Calu3 (cell line): ENCODE results near the gene ZNF407. TPM values are rescaled to one million over a fixed set of nuclear protein-coding genes. Genes with fewer than 3 reads are reported as not detected.

Source experiments
- BruUV-seq: library from RNA; stranded (reverse); fragments of 400-500 nt; replicated peaks from 2 replicates; lab custom pipeline; 2021; lab: Mats Ljungman, UMichigan
- CTCF ChIA-PET: fragments of 300-600 bp; sonication (Branson Sonifier 250); formaldehyde crosslinking; loops from one replicate; lab custom pipeline; 2022; ENCODE audit warnings: antibody characterized with exemption; lab: Charles Lee
- DNase-seq: peaks from one replicate; pipeline ENCODE4 v3.0.0; 2022
- H3K27ac Mint-ChIP-seq: one replicate; pipeline ENCODE4 v1.8.0; 2022; ENCODE audit warnings: mixed read lengths; ENCODE audit not compliant: unreplicated experiment
- H3K27me3 Mint-ChIP-seq: one replicate; pipeline ENCODE4 v1.8.0; 2022; ENCODE audit warnings: mixed read lengths; ENCODE audit not compliant: unreplicated experiment
- H3K36me3 Mint-ChIP-seq: one replicate; pipeline ENCODE4 v1.8.0; 2022; ENCODE audit warnings: mild to moderate bottlenecking, moderate library complexity, mixed read lengths; ENCODE audit not compliant: insufficient read depth, unreplicated experiment
- H3K4me1 Mint-ChIP-seq: one replicate; pipeline ENCODE4 v1.8.0; 2022; ENCODE audit warnings: mild to moderate bottlenecking, low read depth, mixed read lengths; ENCODE audit not compliant: unreplicated experiment
- H3K4me3 Mint-ChIP-seq: one replicate; pipeline ENCODE4 v1.8.0; 2022; ENCODE audit warnings: mild to moderate bottlenecking, low read depth, moderate library complexity, mixed read lengths; ENCODE audit not compliant: unreplicated experiment
- H3K9me3 Mint-ChIP-seq: one replicate; pipeline ENCODE4 v1.8.0; 2022; ENCODE audit warnings: low read depth, mixed read lengths; ENCODE audit not compliant: unreplicated experiment
- CTCF ChIP-seq: fragments of 200-600 bp; IDR thresholded peaks from one replicate; pipeline ENCODE4 v1.8.0; 2022; ENCODE audit warnings: antibody characterized with exemption; ENCODE audit not compliant: unreplicated experiment
- intact Hi-C: fragments of 100-400 bp; cut with micrococcal nuclease; formaldehyde crosslinking; loops from one replicate; pipeline ENCODE4 v1.10.0; 2022; ENCODE audit not compliant: unreplicated experiment
- total RNA-seq: library from RNA; stranded (reverse); gene quantifications from 2 replicates; pipeline ENCODE4 v1.2.3, GENCODE V29; 2022

Gene ZNF407
- total RNA-seq, 1 experiment from 2014 or later: 17.4 TPM

GRCh38 chr18:75029481-75029880, 431.8 kb downstream of the ZNF407 start:
- TF ChIP-seq CTCF: no peak
- Mint-ChIP-seq H3K36me3 (no peaks in the 10 kb centered on the region), H3K4me3 (no peak overlapping the region), H3K9me3 (no peaks in the 10 kb centered on the region), H3K27ac (no peak overlapping the region), H3K4me1 (no peaks in the 10 kb centered on the region), H3K27me3 (no peaks in the 10 kb centered on the region)
- intact Hi-C loops: no loop called here
- BruUV-seq: no TSS peak
- no peak for DNase-seq
- CTCF ChIA-PET: no interaction called here

- intact Hi-C loops: no loop called here
- no TSS peak for BruUV-seq
- H3K4me3 Mint-ChIP-seq: no peak overlapping the region
- H3K4me1 Mint-ChIP-seq: no peaks in the 10 kb centered on the region
- no peak for TF ChIP-seq CTCF
- H3K36me3 Mint-ChIP-seq: no peaks in the 10 kb centered on the region
- H3K9me3 Mint-ChIP-seq: no peaks in the 10 kb centered on the region
- no peak overlapping the region for H3K27ac Mint-ChIP-seq
- CTCF ChIA-PET: no interaction called here
- H3K27me3 Mint-ChIP-seq: no peaks in the 10 kb centered on the region
- no peak for DNase-seq
Measured at GRCh38 chr18:75031717-75032317, 434.1 kb downstream of the ZNF407 start.

- CTCF ChIA-PET: no interaction called here
- no peak for DNase-seq
- no TSS peak for BruUV-seq
Measured at GRCh38 chr18:75033516-75033915, 435.8 kb downstream of the ZNF407 start.

GRCh38 chr18:75034937-75035336, 437.3 kb downstream of the ZNF407 start:
- H3K9me3 Mint-ChIP-seq: no peaks in the 10 kb centered on the region
- no TSS peak for BruUV-seq
- no peak overlapping the region for H3K4me3 Mint-ChIP-seq
- no peak overlapping the region for H3K27ac Mint-ChIP-seq
- H3K4me1 Mint-ChIP-seq: no peaks in the 10 kb centered on the region
- H3K36me3 Mint-ChIP-seq: no peaks in the 10 kb centered on the region
- intact Hi-C loops: no loop called here
- no peaks in the 10 kb centered on the region for H3K27me3 Mint-ChIP-seq
- no peak for TF ChIP-seq CTCF
- CTCF ChIA-PET: no interaction called here
- DNase-seq: no peak

More at GRCh38 chr18:75033516-75033915, 435.8 kb downstream of the ZNF407 start:
- no peak for TF ChIP-seq CTCF
- Mint-ChIP-seq H3K4me1 (no peaks in the 10 kb centered on the region), H3K27me3 (no peaks in the 10 kb centered on the region), H3K36me3 (no peaks in the 10 kb centered on the region), H3K4me3 (no peak overlapping the region), H3K27ac (no peak overlapping the region), H3K9me3 (no peaks in the 10 kb centered on the region)
- intact Hi-C loops: no loop called here
